IMR-90 (cell line): Measurements from ENCODE around the gene SLC2A14. TPM values are rescaled to one million over a fixed set of nuclear protein-coding genes. Genes with fewer than 3 reads are reported as not detected.
"Not testable (repeated sequence)": the region's sequence is repeated elsewhere in the genome, so short reads cannot be mapped to it uniquely, and the experiment has no call there.

Experiments used
- ATAC-seq: fragments of 200-7000 bp; cut with Tn5 transposase; 2 replicates; pipeline ENCODE4 v1.9.1; 2020; ENCODE audit warnings: low read depth, mild to moderate bottlenecking, moderate library complexity
- BruUV-seq: library from RNA; stranded (reverse); fragments of 400-500 nt; replicated peaks from 2 replicates; lab custom pipeline; 2021; lab: Mats Ljungman, UMichigan
- CTCF ChIA-PET: fragments of 300-600 bp; formaldehyde crosslinking; extraction: SDS; loops from one replicate; lab custom pipeline; 2021; ENCODE audit warnings: antibody characterized with exemption; lab: Yijun Ruan, JAX
- POLR2A ChIA-PET: fragments of 300-600 bp; sonication (Branson Sonifier 250); formaldehyde crosslinking; loops from one replicate; lab custom pipeline; 2022; ENCODE audit warnings: antibody characterized with exemption; ENCODE audit not compliant: unreplicated experiment; lab: Charles Lee
- DNase-seq: peaks from one replicate; pipeline ENCODE4 v3.0.0; 2013
- H2AFZ ChIP-seq: replicated peaks from 2 replicates; pipeline ENCODE3; 2013; ENCODE audit warnings: low read length, mild to moderate bottlenecking; ENCODE audit not compliant: poor library complexity
- H2AK5ac ChIP-seq: 2 replicates; pipeline ENCODE4 v1.6.1; 2013; ENCODE audit warnings: low read depth, low read length, inconsistent platforms
- H2AK9ac ChIP-seq: replicated peaks from 2 replicates; pipeline ENCODE3; 2013; ENCODE audit warnings: mild to moderate bottlenecking, low read depth, low read length, moderate library complexity; ENCODE audit not compliant: poor library complexity
- H2BK120ac ChIP-seq: 2 replicates; pipeline ENCODE4 v1.6.1; 2013; ENCODE audit warnings: low read depth, low read length, inconsistent platforms
- H2BK15ac ChIP-seq: 3 replicates; pipeline ENCODE4 v1.6.1; 2013; ENCODE audit warnings: low read depth, low read length, inconsistent platforms
- H2BK20ac ChIP-seq: 2 replicates; pipeline ENCODE4 v1.6.1; 2013; ENCODE audit warnings: low read depth, mild to moderate bottlenecking, inconsistent platforms, low read length, moderate library complexity
- H2BK5ac ChIP-seq: 2 replicates; pipeline ENCODE4 v1.6.1; 2013; ENCODE audit warnings: mild to moderate bottlenecking, low read depth, low read length, inconsistent platforms; ENCODE audit not compliant: poor library complexity, severe bottlenecking
- H3K14ac ChIP-seq: replicated peaks from 2 replicates; pipeline ENCODE4 v1.6.1; 2013; ENCODE audit warnings: low read depth, low read length, inconsistent platforms
- H3K18ac ChIP-seq: 2 replicates; pipeline ENCODE4 v1.6.1; 2013; ENCODE audit warnings: low read depth, low read length, control low read depth
- H3K23ac ChIP-seq: 2 replicates; pipeline ENCODE4 v1.6.1; 2013; ENCODE audit warnings: low read depth, low read length, inconsistent platforms
- H3K27ac ChIP-seq: 2 replicates; pipeline ENCODE4 v1.5.1; 2013; ENCODE audit warnings: mild to moderate bottlenecking, control low read depth, low read length; ENCODE audit not compliant: insufficient read depth
- H3K27me3 ChIP-seq: 2 replicates; pipeline ENCODE4 v1.6.1; 2013; ENCODE audit warnings: low read length; ENCODE audit not compliant: control insufficient read depth, insufficient read depth
- H3K36me3 ChIP-seq: 2 replicates; pipeline ENCODE4 v1.6.1; 2013; ENCODE audit warnings: low read length, mixed read lengths; ENCODE audit not compliant: control insufficient read depth, insufficient read depth
- H3K4ac ChIP-seq: 2 replicates; pipeline ENCODE4 v1.6.1; 2013; ENCODE audit warnings: low read depth, low read length, inconsistent platforms
- H3K4me1 ChIP-seq: 2 replicates; pipeline ENCODE4 v1.6.1; 2013; ENCODE audit warnings: low read length, mixed read lengths; ENCODE audit not compliant: control insufficient read depth, insufficient read depth
- H3K4me2 ChIP-seq: 2 replicates; pipeline ENCODE4 v1.6.1; 2013; ENCODE audit warnings: low read depth, mild to moderate bottlenecking, control low read depth, low read length, moderate library complexity
- H3K4me3 ChIP-seq: 2 replicates; pipeline ENCODE4 v1.5.1; 2013; ENCODE audit warnings: low read depth, mild to moderate bottlenecking, control low read depth, low read length, moderate library complexity; ENCODE audit not compliant: insufficient read depth
- H3K56ac ChIP-seq: 2 replicates; pipeline ENCODE4 v1.6.1; 2013; ENCODE audit warnings: low read length, inconsistent platforms; ENCODE audit not compliant: insufficient read depth; ENCODE audit errors: extremely low read depth
- H3K79me1 ChIP-seq, 2 experiments: 2 replicates each; pipeline ENCODE4 v1.6.1; 2013; ENCODE audit warnings: low read length in 2 of 2, inconsistent platforms in 1 of 2, low read depth in 1 of 2
- H3K9ac ChIP-seq: 2 replicates; pipeline ENCODE4 v1.6.1; 2013; ENCODE audit warnings: low read depth, low read length, control low read depth
- H3K9me1 ChIP-seq: 2 replicates; pipeline ENCODE4 v1.6.1; 2013; ENCODE audit warnings: low read length, inconsistent platforms; ENCODE audit not compliant: insufficient read depth
- H3K9me3 ChIP-seq: 2 replicates; pipeline ENCODE4 v1.6.1; 2013; ENCODE audit warnings: low read length; ENCODE audit not compliant: control insufficient read depth, insufficient read depth
- H4K20me1 ChIP-seq: 2 replicates; pipeline ENCODE4 v1.6.1; 2013; ENCODE audit warnings: low read length, inconsistent platforms; ENCODE audit not compliant: insufficient read depth
- H4K5ac ChIP-seq: 2 replicates; pipeline ENCODE4 v1.6.1; 2013; ENCODE audit warnings: mild to moderate bottlenecking, low read depth, low read length, control low read depth
- H4K8ac ChIP-seq, 2 experiments: 2 replicates each; pipeline ENCODE4 v1.6.1; 2013; ENCODE audit warnings: low read depth in 2 of 2, low read length in 2 of 2, control low read depth in 1 of 2, inconsistent platforms in 1 of 2
- H4K91ac ChIP-seq: 2 replicates; pipeline ENCODE4 v1.6.1; 2013; ENCODE audit warnings: low read depth, low read length, inconsistent platforms; ENCODE audit not compliant: insufficient read depth
- WGBS, 2 experiments: methylation state at CpG; one replicate each; pipeline versions ENCODE4 v1.1.5 to v1.1.7; 2013; ENCODE audit warnings: missing lambda C conversion rate in 2 of 2; ENCODE audit not compliant: insufficient read length in 1 of 2; ENCODE audit errors: extremely low coverage in 2 of 2; 5-methylcytosine and 5-hydroxymethylcytosine counted together
- dilution Hi-C: fragments of 300-500 bp; cut with HindIII; formaldehyde crosslinking; loops from one replicate; pipeline ENCODE4 v1.14.3; 2018; ENCODE audit warnings: low sequenced_read_pairs; ENCODE audit not compliant: unreplicated experiment
- in situ Hi-C: fragments of 300-500 bp; cut with MboI; formaldehyde crosslinking; loops from 3 replicates; pipeline ENCODE4 v1.14.3; 2019; ENCODE audit warnings: low sequenced_read_pairs, inconsistent platforms, mixed read lengths
- intact Hi-C: fragments of 100-400 bp; cut with micrococcal nuclease; formaldehyde crosslinking; loops from 2 replicates; pipeline ENCODE4 v1.10.0; 2022
- polyA plus RNA-seq, 3 experiments: library from polyadenylated mRNA; depleted of rRNA; stranded (reverse); fragments of >200 nt; gene quantifications; 2 replicates each; pipeline ENCODE4 v1.2.3, GENCODE V29; 2012; ENCODE audit warnings: low replicate concordance in 1 of 3
- total RNA-seq: library from RNA; depleted of rRNA; stranded (reverse); fragments of >200 nt; gene quantifications from 2 replicates; pipeline ENCODE4 v1.2.3, GENCODE V29; 2012

SLC2A14 gene
- total and polyA plus RNA-seq, 2 of the 4 experiments (the other 2 are of a cell fraction), result 0.05 TPM; not detected in 1

- ATAC-seq, H3K56ac ChIP-seq, H3K9me3 ChIP-seq, H4K20me1 ChIP-seq, H4K8ac ChIP-seq, H3K4ac ChIP-seq, CTCF ChIA-PET, H3K36me3 ChIP-seq, BruUV-seq, H3K79me1 ChIP-seq, H3K27ac ChIP-seq, DNase-seq, H2BK20ac ChIP-seq, intact Hi-C loops, H2BK5ac ChIP-seq, H3K4me3 ChIP-seq, H3K9me1 ChIP-seq, H2AK9ac ChIP-seq, H4K5ac ChIP-seq, in situ Hi-C loops, H3K18ac ChIP-seq, H3K9ac ChIP-seq, H2BK15ac ChIP-seq, H2AK5ac ChIP-seq, H4K91ac ChIP-seq, H2BK120ac ChIP-seq, H2AFZ ChIP-seq, H3K4me1 ChIP-seq, dilution Hi-C loops, H3K27me3 ChIP-seq, POLR2A ChIA-PET, H3K23ac ChIP-seq, H3K4me2 ChIP-seq, H3K14ac ChIP-seq: not testable (repeated sequence)
- WGBS, 2 experiments, result no CpG with 5 or more reads among the region's 7 CpGs
These were observed 32.9 kb downstream of the SLC2A14 start for GRCh38 chr12:7839848-7840247.

- H3K23ac ChIP-seq, BruUV-seq, H3K27ac ChIP-seq, H3K9ac ChIP-seq, H2BK5ac ChIP-seq, intact Hi-C loops, H3K79me1 ChIP-seq, dilution Hi-C loops, H3K36me3 ChIP-seq, H3K4me3 ChIP-seq, H2AK9ac ChIP-seq, CTCF ChIA-PET, H2BK15ac ChIP-seq, H2BK120ac ChIP-seq, H4K20me1 ChIP-seq, H3K4ac ChIP-seq, H4K91ac ChIP-seq, H3K9me1 ChIP-seq, H2BK20ac ChIP-seq, H2AK5ac ChIP-seq, H4K8ac ChIP-seq, H3K9me3 ChIP-seq, H3K4me1 ChIP-seq, H3K56ac ChIP-seq, H3K14ac ChIP-seq, H2AFZ ChIP-seq, POLR2A ChIA-PET, H3K27me3 ChIP-seq, in situ Hi-C loops: not testable (repeated sequence)
- ATAC-seq, result peak; percentile 36
- WGBS, 2 experiments, result no CpG with 5 or more reads among the region's 10 CpGs
- H3K4me2 ChIP-seq, result peak overlapping the region; percentile 63; the same call in 1 of the 2 replicates
- peak overlapping the region; percentile 48; the same call in 1 of the 2 replicates for H4K5ac ChIP-seq
- H3K18ac ChIP-seq, result 0 out of 2 replicates have a peak overlapping the region, but pooled peaks have one; percentile 59
- peak; percentile 61 for DNase-seq
These were observed 33.5 kb downstream of the SLC2A14 start for GRCh38 chr12:7839226-7839625.
